ENCODE data around the gene ARHGAP10.
"Not testable (repeated sequence)": the region's sequence is repeated elsewhere in the genome, so short reads cannot be mapped to it uniquely, and the experiment has no call there.

ARHGAP10 gene

DNA sequence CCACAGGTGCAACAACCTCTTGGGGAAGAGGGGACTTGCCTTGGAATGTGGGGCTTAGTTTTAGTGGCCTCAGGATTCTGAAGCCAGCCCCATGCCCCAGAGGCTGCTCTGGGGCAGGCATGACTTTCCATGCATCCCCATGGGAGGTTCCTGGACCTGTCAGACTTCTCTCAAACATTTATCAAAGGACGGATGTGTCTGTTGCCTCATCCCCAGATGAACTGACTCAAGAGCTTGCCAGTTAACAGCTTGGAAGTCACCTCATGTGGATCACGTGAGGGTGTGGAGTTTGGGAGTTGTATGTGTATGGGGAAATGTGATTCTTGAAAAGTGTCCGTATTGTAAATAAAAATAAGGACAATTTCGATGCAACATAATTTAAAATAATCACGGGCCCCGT is 341.5 kb downstream of the ARHGAP10 start:
- no peaks in the 10 kb centered on the region for H3K27me3 Mint-ChIP-seq
- intact Hi-C loops (cut with micrococcal nuclease), result no loop called here
- H3K9me3 Mint-ChIP-seq, result no peaks in the 10 kb centered on the region
- H3K4me3 Mint-ChIP-seq, result no peak overlapping the region
- peaks cover 100% of the 10 kb centered on the region for H3K36me3 Mint-ChIP-seq (ENCODE audit: low read depth)
- no peak overlapping the region for H3K27ac Mint-ChIP-seq
- peaks cover 8% of the 10 kb centered on the region for H3K4me1 Mint-ChIP-seq (ENCODE audit: low read depth)

- intact Hi-C loops (cut with micrococcal nuclease), result no loop called here
- Mint-ChIP-seq H3K4me1 (ENCODE audit: low read depth) (peaks cover 8% of the 10 kb centered on the region), H3K36me3 (ENCODE audit: low read depth) (peaks cover 99% of the 10 kb centered on the region), H3K27me3 (no peaks in the 10 kb centered on the region), H3K27ac (no peak overlapping the region), H3K9me3 (no peaks in the 10 kb centered on the region), H3K4me3 (no peak overlapping the region)
Observed at GRCh38 chr4:148074462-148074861, 342.6 kb downstream of the ARHGAP10 start.

- intact Hi-C loops (cut with micrococcal nuclease), result no loop called here
- Mint-ChIP-seq H3K27ac (no peak overlapping the region), H3K4me3 (no peak overlapping the region), H3K36me3 (ENCODE audit: low read depth) (peaks cover 99% of the 10 kb centered on the region), H3K9me3 (peaks cover 6% of the 10 kb centered on the region), H3K27me3 (no peaks in the 10 kb centered on the region), H3K4me1 (ENCODE audit: low read depth) (peaks cover 8% of the 10 kb centered on the region)
Observed at GRCh38 chr4:148075438-148075837, 343.6 kb downstream of the ARHGAP10 start.

GRCh38 chr4:148076964-148077363 is 345.1 kb downstream of the ARHGAP10 start:
- Mint-ChIP-seq H3K27ac (no peak overlapping the region), H3K9me3 (peaks cover 17% of the 10 kb centered on the region), H3K36me3 (ENCODE audit: low read depth) (peaks cover 99% of the 10 kb centered on the region), H3K27me3 (no peaks in the 10 kb centered on the region), H3K4me3 (no peak overlapping the region), H3K4me1 (ENCODE audit: low read depth) (peaks cover 8% of the 10 kb centered on the region)
- intact Hi-C loops (cut with micrococcal nuclease), result no loop called here

- intact Hi-C loops (cut with micrococcal nuclease), result no loop called here
- Mint-ChIP-seq H3K9me3 (peaks cover 23% of the 10 kb centered on the region), H3K4me3 (no peak overlapping the region), H3K4me1 (ENCODE audit: low read depth) (peaks cover 8% of the 10 kb centered on the region), H3K27ac (no peak overlapping the region), H3K36me3 (ENCODE audit: low read depth) (peaks cover 99% of the 10 kb centered on the region), H3K27me3 (no peaks in the 10 kb centered on the region)
Observed at GRCh38 chr4:148077581-148077980, 345.7 kb downstream of the ARHGAP10 start.

- Mint-ChIP-seq H3K4me1 (ENCODE audit: low read depth) (peaks cover 8% of the 10 kb centered on the region), H3K9me3 (peaks cover 28% of the 10 kb centered on the region), H3K27ac (no peak overlapping the region), H3K4me3 (no peak overlapping the region), H3K27me3 (no peaks in the 10 kb centered on the region), H3K36me3 (ENCODE audit: low read depth) (peaks cover 99% of the 10 kb centered on the region)
- intact Hi-C loops (cut with micrococcal nuclease), result no loop called here
Observed at GRCh38 chr4:148078061-148078460, 346.2 kb downstream of the ARHGAP10 start.

GRCh38 chr4:148079961-148080360 is 348.1 kb downstream of the ARHGAP10 start:
- H3K9me3 Mint-ChIP-seq, result peaks cover 47% of the 10 kb centered on the region
- no peak overlapping the region for H3K27ac Mint-ChIP-seq
- no peaks in the 10 kb centered on the region for H3K27me3 Mint-ChIP-seq
- H3K36me3 Mint-ChIP-seq (ENCODE audit: low read depth), result peaks cover 82% of the 10 kb centered on the region
- peaks cover 8% of the 10 kb centered on the region for H3K4me1 Mint-ChIP-seq (ENCODE audit: low read depth)
- intact Hi-C loops (cut with micrococcal nuclease), result no loop called here
- H3K4me3 Mint-ChIP-seq, result no peak overlapping the region

DNA sequence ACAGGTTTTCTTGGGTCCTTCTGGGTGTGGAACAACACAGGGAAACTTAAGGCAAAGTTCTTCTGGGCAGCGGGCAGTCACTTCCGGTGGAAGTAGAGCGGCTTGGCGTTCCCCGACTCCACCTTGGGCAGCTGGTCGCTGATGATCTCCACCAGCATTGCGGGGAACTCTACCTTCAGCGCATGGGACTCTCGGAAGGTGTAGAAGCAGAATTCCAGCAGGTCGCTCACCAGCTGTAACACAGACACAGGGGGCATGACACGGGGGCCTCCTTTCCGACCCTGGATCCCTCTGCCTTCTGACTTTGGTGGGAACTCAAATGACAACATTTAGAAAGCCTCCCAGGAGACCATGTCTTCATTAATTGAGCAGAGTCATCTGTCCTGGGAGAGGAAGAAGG is 349.4 kb downstream of the ARHGAP10 start:
- Mint-ChIP-seq H3K4me1 (ENCODE audit: low read depth) (peaks cover under 1% of the 10 kb centered on the region), H3K4me3 (no peak overlapping the region), H3K9me3 (peaks cover 58% of the 10 kb centered on the region), H3K27ac (no peak overlapping the region), H3K36me3 (ENCODE audit: low read depth) (peaks cover 69% of the 10 kb centered on the region), H3K27me3 (no peaks in the 10 kb centered on the region)
- intact Hi-C loops (cut with micrococcal nuclease), result no loop called here

DNA sequence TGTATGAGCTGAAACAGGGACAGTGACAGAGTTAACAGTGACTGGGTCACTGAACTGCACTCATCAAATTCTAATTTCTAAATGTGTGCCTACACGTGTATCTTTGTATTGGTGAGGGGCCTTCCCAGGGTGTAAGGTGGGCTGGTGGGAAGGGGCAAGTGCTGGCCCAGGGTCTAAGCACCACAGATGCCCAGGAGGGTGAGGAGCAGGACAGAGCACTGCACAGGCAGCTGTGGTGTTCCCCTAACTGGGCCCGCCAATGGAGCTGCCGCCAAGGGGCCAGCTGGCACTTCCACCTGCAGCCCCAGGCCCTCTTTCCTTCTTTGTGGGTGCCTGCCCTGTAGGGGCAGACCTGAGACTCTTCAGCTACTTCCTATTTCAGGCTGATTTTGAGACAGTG is 349.9 kb downstream of the ARHGAP10 start:
- intact Hi-C loops (cut with micrococcal nuclease), result no loop called here
- peaks cover 64% of the 10 kb centered on the region for H3K36me3 Mint-ChIP-seq (ENCODE audit: low read depth)
- no peak overlapping the region for H3K4me3 Mint-ChIP-seq
- no peaks in the 10 kb centered on the region for H3K4me1 Mint-ChIP-seq (ENCODE audit: low read depth)
- H3K27me3 Mint-ChIP-seq, result no peaks in the 10 kb centered on the region
- H3K9me3 Mint-ChIP-seq, result peaks cover 60% of the 10 kb centered on the region
- H3K27ac Mint-ChIP-seq, result no peak overlapping the region

DNA sequence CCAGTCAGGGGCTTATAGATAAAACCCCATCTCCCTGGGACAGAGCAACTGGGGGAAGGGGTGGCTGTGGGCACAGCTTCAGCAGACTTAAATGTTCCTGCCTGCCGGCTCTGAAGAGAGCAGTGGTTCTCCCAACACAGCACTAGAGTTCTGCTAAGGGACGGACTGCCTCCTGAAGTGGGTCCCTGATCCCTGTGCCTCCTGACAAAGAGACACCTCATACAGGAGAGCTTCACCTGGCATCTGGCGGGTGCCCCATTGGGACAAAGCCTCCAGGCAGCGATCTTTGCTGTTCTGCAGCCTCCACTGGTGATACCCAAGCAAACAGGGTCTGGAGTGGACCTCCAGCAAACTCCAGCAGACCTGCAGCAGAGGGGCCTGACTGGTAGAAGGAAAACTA is 351.2 kb downstream of the ARHGAP10 start:
- intact Hi-C loops (cut with micrococcal nuclease); H3K27ac Mint-ChIP-seq; H3K27me3 Mint-ChIP-seq; H3K4me1 Mint-ChIP-seq (ENCODE audit: low read depth); H3K4me3 Mint-ChIP-seq: not testable (repeated sequence)
- Mint-ChIP-seq H3K36me3 (ENCODE audit: low read depth) (peaks cover 58% of the 10 kb centered on the region), H3K9me3 (peaks cover 71% of the 10 kb centered on the region)

GRCh38 chr4:148089624-148090023 is 357.7 kb downstream of the ARHGAP10 start:
- H3K27me3 Mint-ChIP-seq, result no peaks in the 10 kb centered on the region
- intact Hi-C loops (cut with micrococcal nuclease), result no loop called here
- peaks cover 31% of the 10 kb centered on the region for H3K36me3 Mint-ChIP-seq (ENCODE audit: low read depth)
- H3K27ac Mint-ChIP-seq, result no peak overlapping the region
- H3K4me3 Mint-ChIP-seq, result no peak overlapping the region
- peaks cover 27% of the 10 kb centered on the region for H3K9me3 Mint-ChIP-seq
- no peaks in the 10 kb centered on the region for H3K4me1 Mint-ChIP-seq (ENCODE audit: low read depth)

GRCh38 chr4:148090029-148090428 is 358.1 kb downstream of the ARHGAP10 start:
- intact Hi-C loops (cut with micrococcal nuclease), result no loop called here
- Mint-ChIP-seq H3K27ac (no peak overlapping the region), H3K4me3 (no peak overlapping the region), H3K27me3 (no peaks in the 10 kb centered on the region), H3K36me3 (ENCODE audit: low read depth) (peaks cover 31% of the 10 kb centered on the region), H3K9me3 (peaks cover 23% of the 10 kb centered on the region), H3K4me1 (ENCODE audit: low read depth) (no peaks in the 10 kb centered on the region)

GRCh38 chr4:148090503-148091476 is 358.9 kb downstream of the ARHGAP10 start:
- Mint-ChIP-seq H3K36me3 (ENCODE audit: low read depth) (peaks cover 31% of the 10 kb centered on the region), H3K27ac (no peak overlapping the region), H3K4me3 (no peak overlapping the region), H3K27me3 (no peaks in the 10 kb centered on the region), H3K4me1 (ENCODE audit: low read depth) (no peaks in the 10 kb centered on the region), H3K9me3 (peaks cover 15% of the 10 kb centered on the region)
- intact Hi-C loops (cut with micrococcal nuclease), result no loop called here

- Mint-ChIP-seq H3K27me3 (no peaks in the 10 kb centered on the region), H3K4me1 (ENCODE audit: low read depth) (no peaks in the 10 kb centered on the region), H3K27ac (no peak overlapping the region), H3K9me3 (peaks cover 9% of the 10 kb centered on the region), H3K36me3 (ENCODE audit: low read depth) (peaks cover 31% of the 10 kb centered on the region), H3K4me3 (no peak overlapping the region)
- intact Hi-C loops (cut with micrococcal nuclease), result no loop called here
Observed at GRCh38 chr4:148091896-148092295, 360.0 kb downstream of the ARHGAP10 start.
